ENCODE results near the gene TM9SF1.

Gene TM9SF1

GRCh38 chr14:24159777-24160498 is 35.3 kb downstream of the TM9SF1 start:
- ChIA-PET CTCF (interaction anchor here (1.0 to 7.3 kb wide), 20 partner anchors 11 to 148 kb away, joined by 3 to 154 read pairs (median 9); partner anchors contain the start of genes CIDEB, DCAF11, MDP1 and NRL), POLR2A (interaction anchor here (1.7 to 2.7 kb wide), 5 partner anchors 8 to 46 kb away, joined by 5 to 14 read pairs (median 5); partner anchors contain the start of genes DCAF11, NRL, PSME1 and PSME2)
- no peak for TF ChIP-seq CTCF (IDR thresholded peaks at IDR 0.05; ENCODE audit: control extremely low read depth, extremely low read depth, low read depth, missing control alignments)
- no peak for DNase-seq (ENCODE audit: extremely low spot score)

GRCh38 chr14:24157331-24157730 is 37.9 kb downstream of the TM9SF1 start:
- POLR2A ChIA-PET = interaction anchor here (0.8 to 1.0 kb wide), 2 partner anchors 16 to 142 kb away, joined by 3 read pairs; partner anchors contain the start of genes DHRS1, EMC9 and NOP9
- DNase-seq (ENCODE audit: extremely low spot score) = no peak
- no peak for TF ChIP-seq CTCF (IDR thresholded peaks at IDR 0.05; ENCODE audit: control extremely low read depth, extremely low read depth, low read depth, missing control alignments)
- CTCF ChIA-PET = interaction anchor here (0.9 to 1.2 kb wide), 2 partner anchors 10 to 18 kb away, joined by 4 to 6 read pairs; partner anchors contain the start of gene RNF31

GRCh38 chr14:24156840-24157239 is 38.4 kb downstream of the TM9SF1 start:
- TF ChIP-seq CTCF (IDR thresholded peaks at IDR 0.05; ENCODE audit: control extremely low read depth, extremely low read depth, low read depth, missing control alignments) = no peak
- ChIA-PET CTCF (interaction anchor here (0.9 to 1.2 kb wide), 3 partner anchors 9 to 18 kb away, joined by 3 to 6 read pairs (median 4); partner anchors contain the start of gene RNF31), POLR2A (interaction anchor here (0.8 to 1.0 kb wide), 2 partner anchors 16 to 143 kb away, joined by 3 read pairs; partner anchors contain the start of genes DHRS1, EMC9 and NOP9)
- DNase-seq (ENCODE audit: extremely low spot score) = no peak

GRCh38 chr14:24155100-24155499 is 40.1 kb downstream of the TM9SF1 start:
- ChIA-PET CTCF (interaction anchor here (1.1 to 12.0 kb wide), 6 partner anchors 8 to 46 kb away, joined by 3 to 154 read pairs (median 4); partner anchors contain the start of genes EMC9, IRF9, PSME2 and RNF31), POLR2A (interaction anchor here (1.2 to 1.3 kb wide), 2 partner anchors 8 to 9 kb away, joined by 5 to 6 read pairs; partner anchors contain the start of gene RNF31)
- no peak for DNase-seq (ENCODE audit: extremely low spot score)

GRCh38 chr14:24151404-24152080 is 43.7 kb downstream of the TM9SF1 start:
- DNase-seq (ENCODE audit: extremely low spot score) = no peak
- no peak for TF ChIP-seq CTCF (IDR thresholded peaks at IDR 0.05; ENCODE audit: control extremely low read depth, extremely low read depth, low read depth, missing control alignments)
- CTCF ChIA-PET = interaction anchor here (1.0 to 12.0 kb wide), 6 partner anchors 10 to 43 kb away, joined by 3 to 154 read pairs (median 4); partner anchors contain the start of genes EMC9, IRF9 and PSME1
- POLR2A ChIA-PET = interaction anchor here (1.3 to 1.4 kb wide), 2 partner anchors 10 to 12 kb away, joined by 5 to 7 read pairs; partner anchors contain the start of gene IRF9

More at GRCh38 chr14:24155100-24155499, 40.1 kb downstream of the TM9SF1 start:
- no peak for TF ChIP-seq CTCF (IDR thresholded peaks at IDR 0.05; ENCODE audit: control extremely low read depth, extremely low read depth, low read depth, missing control alignments)

- TF ChIP-seq CTCF (IDR thresholded peaks at IDR 0.05; ENCODE audit: control extremely low read depth, extremely low read depth, low read depth, missing control alignments) = no peak
- DNase-seq (ENCODE audit: extremely low spot score) = no peak
- CTCF ChIA-PET = interaction anchor here (1.0 to 12.0 kb wide), 6 partner anchors 10 to 42 kb away, joined by 3 to 154 read pairs (median 4); partner anchors contain the start of genes EMC9, IRF9 and PSME1
- POLR2A ChIA-PET = interaction anchor here (1.3 to 1.4 kb wide), 2 partner anchors 10 to 11 kb away, joined by 5 to 7 read pairs; partner anchors contain the start of gene IRF9
Observed at GRCh38 chr14:24150993-24151392, 44.2 kb downstream of the TM9SF1 start.
